ENCODE data around the gene RTKN2.
"Not testable (repeated sequence)": the region's sequence is repeated elsewhere in the genome, so short reads cannot be mapped to it uniquely, and the experiment has no call there.

DNA sequence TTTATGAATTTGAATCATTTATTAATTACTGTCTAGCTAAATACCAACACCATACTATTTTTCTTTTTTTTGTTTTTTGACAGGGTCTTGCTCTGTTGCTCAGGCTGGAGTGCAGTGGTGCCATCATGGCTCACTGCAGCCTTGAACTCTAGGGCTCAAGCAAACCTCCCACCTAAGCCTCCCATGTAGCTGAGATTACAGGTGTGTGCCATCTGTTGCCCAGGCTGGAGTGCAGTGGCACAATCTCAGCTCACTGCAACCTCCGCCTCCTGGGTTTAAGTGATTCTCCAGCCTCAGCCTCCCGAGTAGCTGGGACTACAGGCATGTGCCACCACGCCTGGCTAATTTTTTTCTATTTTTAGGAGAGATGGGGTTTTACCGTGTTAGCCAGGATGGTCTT, 27.1 kb downstream of the RTKN2 start:
- TF ChIP-seq, protein P1, sequence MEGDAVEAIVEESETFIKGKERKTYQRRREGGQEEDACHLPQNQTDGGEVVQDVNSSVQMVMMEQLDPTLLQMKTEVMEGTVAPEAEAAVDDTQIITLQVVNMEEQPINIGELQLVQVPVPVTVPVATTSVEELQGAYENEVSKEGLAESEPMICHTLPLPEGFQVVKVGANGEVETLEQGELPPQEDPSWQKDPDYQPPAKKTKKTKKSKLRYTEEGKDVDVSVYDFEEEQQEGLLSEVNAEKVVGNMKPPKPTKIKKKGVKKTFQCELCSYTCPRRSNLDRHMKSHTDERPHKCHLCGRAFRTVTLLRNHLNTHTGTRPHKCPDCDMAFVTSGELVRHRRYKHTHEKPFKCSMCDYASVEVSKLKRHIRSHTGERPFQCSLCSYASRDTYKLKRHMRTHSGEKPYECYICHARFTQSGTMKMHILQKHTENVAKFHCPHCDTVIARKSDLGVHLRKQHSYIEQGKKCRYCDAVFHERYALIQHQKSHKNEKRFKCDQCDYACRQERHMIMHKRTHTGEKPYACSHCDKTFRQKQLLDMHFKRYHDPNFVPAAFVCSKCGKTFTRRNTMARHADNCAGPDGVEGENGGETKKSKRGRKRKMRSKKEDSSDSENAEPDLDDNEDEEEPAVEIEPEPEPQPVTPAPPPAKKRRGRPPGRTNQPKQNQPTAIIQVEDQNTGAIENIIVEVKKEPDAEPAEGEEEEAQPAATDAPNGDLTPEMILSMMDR (IDR thresholded peaks at IDR 0.05), result not testable (repeated sequence)
- TF ChIP-seq POLR2A (IDR thresholded peaks at IDR 0.05), result not testable (repeated sequence)
